CD4-positive, alpha-beta memory T cell (primary cell): ENCODE results near the gene NOTCH1. TPM values are rescaled to one million over a fixed set of nuclear protein-coding genes. Genes with fewer than 3 reads are reported as not detected.

Experiments
- CTCF ChIA-PET: fragments of 350-600 bp; sonication (Branson Sonifier 250); formaldehyde crosslinking; loops from one replicate; lab custom pipeline; 2021; ENCODE audit warnings: inconsistent platforms; ENCODE audit not compliant: partially characterized antibody; lab: Charles Lee
- POLR2A ChIA-PET: fragments of 350-600 bp; sonication (Branson Sonifier 250); formaldehyde crosslinking; loops from one replicate; lab custom pipeline; 2021; ENCODE audit not compliant: partially characterized antibody; lab: Charles Lee
- DNase-seq, 5 donors: peaks; one replicate each; pipeline versions ENCODE4 v3.0.0 to v3.0.0-alpha.2; 2020 to 2022; ENCODE audit warnings: mixed read lengths in 1 of 5
- H3K27ac ChIP-seq: one replicate; pipeline ENCODE4 v1.7.0; 2013; ENCODE audit warnings: low read depth, low read length
- H3K27me3 ChIP-seq: 2 replicates; pipeline ENCODE4 v1.7.0; 2013; ENCODE audit warnings: mild to moderate bottlenecking, low read length, moderate library complexity; ENCODE audit not compliant: insufficient read depth
- H3K36me3 ChIP-seq: 2 replicates; pipeline ENCODE4 v1.7.0; 2013; ENCODE audit warnings: mild to moderate bottlenecking, low read length, moderate library complexity; ENCODE audit not compliant: insufficient read depth
- H3K4me1 ChIP-seq: 2 replicates; pipeline ENCODE4 v1.7.0; 2013; ENCODE audit warnings: mild to moderate bottlenecking, low read length, moderate library complexity; ENCODE audit not compliant: insufficient read depth
- H3K4me3 ChIP-seq, 2 donors: one replicate each; pipeline ENCODE4 v1.7.0; 2013; ENCODE audit warnings: low read length in 2 of 2, mild to moderate bottlenecking in 1 of 2
- H3K9me3 ChIP-seq, 2 donors: one replicate each; pipeline ENCODE4 v1.7.0; 2013; ENCODE audit warnings: low read length in 2 of 2, control low read depth in 1 of 2; ENCODE audit not compliant: control insufficient read depth in 1 of 2
- H3K27ac Mint-ChIP-seq, 7 donors: one replicate each; pipeline ENCODE4 v1.8.0; 2020 to 2021; ENCODE audit warnings: mixed read lengths in 7 of 7, mild to moderate bottlenecking in 6 of 7, inconsistent platforms in 3 of 7, moderate library complexity in 3 of 7
- H3K27me3 Mint-ChIP-seq, 2 donors: one replicate each; pipeline ENCODE4 v1.8.0; 2020 to 2021; ENCODE audit warnings: mixed read lengths in 2 of 2
- H3K36me3 Mint-ChIP-seq, 2 donors: one replicate each; pipeline ENCODE4 v1.8.0; 2020 to 2021; ENCODE audit warnings: mixed read lengths in 2 of 2, inconsistent platforms in 1 of 2, mild to moderate bottlenecking in 1 of 2
- H3K4me1 Mint-ChIP-seq, 4 donors: one replicate each; pipeline ENCODE4 v1.8.0; 2020 to 2021; ENCODE audit warnings: mixed read lengths in 4 of 4, mild to moderate bottlenecking in 1 of 4
- H3K4me3 Mint-ChIP-seq, 8 donors: one replicate each; pipeline ENCODE4 v1.8.0; 2020 to 2021; ENCODE audit warnings: mixed read lengths in 8 of 8, mild to moderate bottlenecking in 7 of 8, moderate library complexity in 6 of 8, inconsistent platforms in 3 of 8
- H3K9me3 Mint-ChIP-seq, 8 donors: one replicate each; pipeline ENCODE4 v1.8.0; 2020 to 2021; ENCODE audit warnings: mixed read lengths in 8 of 8, mild to moderate bottlenecking in 5 of 8, inconsistent platforms in 3 of 8, moderate library complexity in 1 of 8
- intact Hi-C: fragments of 100-400 bp; cut with micrococcal nuclease; formaldehyde crosslinking; loops from one replicate; pipeline ENCODE4 v1.15.1; 2023
- polyA plus RNA-seq, 2 donors: library from polyadenylated mRNA; unstranded; fragments of 300-500 nt; fragmentation: Illumina TruSeq; gene quantifications; one replicate each; pipeline ENCODE4 v1.2.3, GENCODE V29; 2021
- total RNA-seq, 2 experiments: library from RNA; stranded (reverse); gene quantifications; one replicate each; pipeline ENCODE4 v1.2.3, GENCODE V29; 2021

NOTCH1 gene
- total and polyA plus RNA-seq, 4 experiments from 2014 or later = 6.0 to 45.4 (median 43.0) TPM; not detected in 1

GRCh38 chr9:136502196-136502595 lies 43.7 kb downstream of the NOTCH1 start:
- Histone ChIP-seq H3K27ac (no peak overlapping the region), H3K36me3 (peaks cover 52% of the 10 kb centered on the region), H3K27me3 (no peaks in the 10 kb centered on the region), H3K4me3 (no peak overlapping the region), H3K9me3 (no peaks in the 10 kb centered on the region), H3K4me1 (no peaks in the 10 kb centered on the region)
- Mint-ChIP-seq H3K27ac (no peak overlapping the region), H3K36me3 (peaks cover 16 to 31% of the 10 kb centered on the region in 2 donors), H3K27me3 (no peaks in the 10 kb centered on the region), H3K4me1 (no peaks in the 10 kb centered on the region), H3K9me3 (no peaks in the 10 kb centered on the region), H3K4me3 (no peak overlapping the region)
- no peak for DNase-seq
- intact Hi-C loops = no loop called here
- CTCF ChIA-PET = no interaction called here
- POLR2A ChIA-PET = no interaction called here

DNA sequence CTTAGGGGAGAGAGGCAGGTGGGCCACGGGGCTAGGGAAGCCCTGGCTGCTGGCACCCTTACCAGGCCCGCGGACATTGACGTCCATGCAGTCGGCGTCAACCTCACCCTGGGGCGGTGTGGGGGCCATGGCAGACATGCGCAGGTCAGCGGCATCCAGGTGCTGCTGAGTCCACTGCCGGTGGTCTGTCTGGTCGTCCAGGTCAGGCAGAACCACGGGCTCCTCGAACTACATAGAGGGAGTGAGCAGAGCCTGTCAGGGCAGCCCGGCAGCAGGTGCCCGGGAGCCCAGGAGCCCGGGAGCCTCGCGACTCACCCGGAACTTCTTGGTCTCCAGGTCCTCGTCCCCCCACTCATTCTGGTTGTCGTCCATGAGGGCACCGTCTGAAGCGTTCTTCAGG lies 44.2 kb downstream of the NOTCH1 start:
- H3K27ac Mint-ChIP-seq = no peak overlapping the region
- Histone ChIP-seq H3K27me3 (no peaks in the 10 kb centered on the region), H3K4me1 (no peaks in the 10 kb centered on the region), H3K9me3 (no peaks in the 10 kb centered on the region), H3K4me3 (no peak overlapping the region), H3K27ac (no peak overlapping the region), H3K36me3 (peaks cover 46% of the 10 kb centered on the region)
- POLR2A ChIA-PET = no interaction called here
- H3K4me3 Mint-ChIP-seq = no peak overlapping the region
- H3K9me3 Mint-ChIP-seq = no peaks in the 10 kb centered on the region
- no peaks in the 10 kb centered on the region for H3K27me3 Mint-ChIP-seq
- intact Hi-C loops = no loop called here
- CTCF ChIA-PET = no interaction called here
- H3K4me1 Mint-ChIP-seq = no peaks in the 10 kb centered on the region
- DNase-seq = no peak
- H3K36me3 Mint-ChIP-seq = peaks cover 16 to 31% of the 10 kb centered on the region in 2 donors

- ChIA-PET POLR2A (no interaction called here), CTCF (interaction anchor here (1.3 kb wide), 1 partner anchor 15 kb away, joined by 3 read pairs; no protein-coding TSS in a partner anchor)
- Histone ChIP-seq H3K27ac (no peak overlapping the region), H3K4me1 (no peaks in the 10 kb centered on the region), H3K4me3 (no peak overlapping the region), H3K27me3 (no peaks in the 10 kb centered on the region), H3K36me3 (peaks cover 40% of the 10 kb centered on the region), H3K9me3 (no peaks in the 10 kb centered on the region)
- H3K27me3 Mint-ChIP-seq = no peaks in the 10 kb centered on the region
- peaks cover 12 to 36% of the 10 kb centered on the region in 2 donors for H3K36me3 Mint-ChIP-seq
- H3K4me1 Mint-ChIP-seq = no peaks in the 10 kb centered on the region
- no peak overlapping the region for H3K4me3 Mint-ChIP-seq
- intact Hi-C loops = no loop called here
- no peaks in the 10 kb centered on the region for H3K9me3 Mint-ChIP-seq
- no peak overlapping the region for H3K27ac Mint-ChIP-seq
- no peak for DNase-seq
Measured at GRCh38 chr9:136499935-136500910, 45.6 kb downstream of the NOTCH1 start.

GRCh38 chr9:136499071-136499934 lies 46.5 kb downstream of the NOTCH1 start:
- H3K27me3 ChIP-seq = no peaks in the 10 kb centered on the region
- no peak overlapping the region for H3K27ac ChIP-seq
- H3K4me1 Mint-ChIP-seq = no peaks in the 10 kb centered on the region
- DNase-seq = no peak
- no peaks in the 10 kb centered on the region for H3K9me3 ChIP-seq
- POLR2A ChIA-PET = no interaction called here
- H3K36me3 ChIP-seq = peaks cover 32% of the 10 kb centered on the region
- CTCF ChIA-PET = no interaction called here
- H3K9me3 Mint-ChIP-seq = no peaks in the 10 kb centered on the region
- intact Hi-C loops = no loop called here
- H3K4me3 Mint-ChIP-seq = no peak overlapping the region
- H3K27ac Mint-ChIP-seq = no peak overlapping the region
- no peak overlapping the region for H3K4me3 ChIP-seq
- no peaks in the 10 kb centered on the region for H3K4me1 ChIP-seq
- no peaks in the 10 kb centered on the region for H3K27me3 Mint-ChIP-seq
- H3K36me3 Mint-ChIP-seq = peaks cover 12 to 36% of the 10 kb centered on the region in 2 donors

DNA sequence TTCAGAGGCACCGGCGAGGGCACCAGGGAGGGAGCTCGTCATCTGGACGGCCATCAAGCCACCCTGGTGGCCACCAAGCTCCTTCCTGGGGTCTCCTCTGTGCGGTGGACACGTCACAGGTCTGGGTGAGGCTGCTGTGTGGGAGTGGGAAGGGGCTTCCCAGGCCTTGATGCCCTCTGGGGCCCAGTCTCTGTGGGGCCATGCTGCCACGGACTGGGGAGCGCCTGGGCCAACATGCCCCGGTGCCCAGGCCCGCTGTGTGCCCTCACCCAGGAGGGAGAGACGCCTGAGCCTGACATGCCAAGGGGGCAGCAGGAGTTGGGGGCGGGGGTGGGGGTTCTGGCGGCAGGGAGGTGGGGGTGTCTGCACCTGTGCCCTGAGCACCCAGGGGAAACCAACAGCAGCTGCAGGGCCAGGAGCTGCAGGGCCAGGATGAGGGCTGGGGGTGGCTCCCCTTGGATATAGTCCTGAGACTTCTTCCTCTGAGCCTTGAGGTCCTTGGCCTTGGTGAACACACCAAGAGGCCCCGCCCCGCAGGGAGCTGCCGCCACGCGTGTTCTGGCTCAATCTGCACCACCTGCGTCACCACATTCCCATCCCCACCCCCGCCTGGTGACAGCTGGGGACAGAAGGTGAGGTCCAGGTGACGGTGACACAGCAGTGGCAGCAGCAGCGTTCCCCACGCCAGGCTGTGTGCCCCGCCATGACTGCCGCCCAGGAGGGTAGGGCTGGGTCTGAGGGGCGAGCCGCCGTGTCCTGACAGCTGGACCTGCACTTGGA lies 47.7 kb downstream of the NOTCH1 start:
- no peaks in the 10 kb centered on the region for H3K9me3 ChIP-seq
- ChIA-PET POLR2A (interaction anchor here (1.0 kb wide), 1 partner anchor 47 kb away, joined by 3 read pairs; no protein-coding TSS in a partner anchor), CTCF (no interaction called here)
- peaks cover 20% of the 10 kb centered on the region for H3K36me3 ChIP-seq
- no peaks in the 10 kb centered on the region for H3K27me3 ChIP-seq
- Mint-ChIP-seq H3K9me3 (no peaks in the 10 kb centered on the region), H3K4me1 (no peaks in the 10 kb centered on the region), H3K27ac (no peak overlapping the region), H3K27me3 (no peaks in the 10 kb centered on the region), H3K36me3 (peaks cover 12 to 36% of the 10 kb centered on the region in 2 donors), H3K4me3 (no peak overlapping the region)
- no peak overlapping the region for H3K4me3 ChIP-seq
- intact Hi-C loops = no loop called here
- H3K4me1 ChIP-seq = no peaks in the 10 kb centered on the region
- H3K27ac ChIP-seq = no peak overlapping the region
- no peak for DNase-seq

DNA sequence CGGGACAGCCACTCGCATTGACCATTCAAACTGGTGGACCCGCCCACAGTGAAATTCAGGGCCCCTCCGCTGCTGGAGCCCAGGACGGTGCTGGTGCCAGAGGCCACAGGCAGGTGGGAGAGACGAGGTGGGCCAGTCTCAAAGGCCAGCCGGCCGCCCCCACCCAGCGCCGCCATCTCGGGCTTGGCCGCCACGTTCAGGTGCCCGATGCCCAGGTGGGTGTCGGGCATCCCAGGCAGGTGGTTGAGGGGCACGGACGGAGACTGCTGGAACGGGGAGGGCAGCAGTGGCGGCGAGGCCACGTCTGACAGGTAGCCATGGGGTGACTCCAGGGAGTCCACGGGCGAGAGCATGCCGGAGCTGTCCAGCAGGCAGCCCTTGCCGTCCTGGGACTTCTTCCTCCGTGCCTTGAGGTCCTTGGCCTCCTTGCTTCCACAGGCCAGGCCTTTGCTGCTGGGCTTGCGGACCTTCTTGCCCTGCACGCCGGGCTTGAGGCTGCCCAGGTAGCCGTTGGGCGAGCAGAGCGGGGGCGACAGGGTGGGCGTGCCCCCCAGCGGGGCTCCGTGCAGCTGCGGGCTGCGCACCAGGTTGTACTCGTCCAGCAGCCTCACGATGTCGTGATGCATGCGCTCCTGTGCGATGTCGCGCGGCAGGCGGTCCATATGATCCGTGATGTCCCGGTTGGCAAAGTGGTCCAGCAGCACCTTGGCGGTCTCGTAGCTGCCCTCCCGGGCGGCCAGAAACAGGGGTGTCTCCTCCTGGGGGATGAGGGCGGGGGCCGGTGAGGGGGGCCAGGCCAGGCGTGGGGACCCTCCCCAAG lies 48.8 kb downstream of the NOTCH1 start:
- H3K27me3 ChIP-seq = no peaks in the 10 kb centered on the region
- H3K9me3 ChIP-seq = no peaks in the 10 kb centered on the region
- Mint-ChIP-seq H3K27me3 (no peaks in the 10 kb centered on the region), H3K36me3 (peaks cover 8 to 32% of the 10 kb centered on the region in 2 donors), H3K4me3 (no peak overlapping the region), H3K27ac (no peak overlapping the region), H3K9me3 (no peaks in the 10 kb centered on the region), H3K4me1 (no peaks in the 10 kb centered on the region)
- intact Hi-C loops = no loop called here
- H3K27ac ChIP-seq = no peak overlapping the region
- POLR2A ChIA-PET = no interaction called here
- peaks cover 19% of the 10 kb centered on the region for H3K36me3 ChIP-seq
- DNase-seq = no peak
- H3K4me1 ChIP-seq = no peaks in the 10 kb centered on the region
- no peak overlapping the region for H3K4me3 ChIP-seq
- CTCF ChIA-PET = no interaction called here
